Cerebellar cortex (tissue), 1 donor: Measurements from ENCODE around the gene DHRS1.
A peak's percentile ranks its signal among the peaks of the same experiment; 100 is the strongest.

ENCODE experiments used
- DNase-seq: peaks from one replicate; pipeline ENCODE4 v3.0.0-alpha.2; 2015; ENCODE audit warnings: low spot score

The DHRS1 gene

GRCh38 chr14:24299255-24300191, at the start of gene DHRS1, which contains the start of gene NOP9:
Gene DHRS1, minus strand, starts transcription at chr14:24299780. Its CDS starts 674 bp downstream, at chr14:24299106.
Gene NOP9, plus strand, starts transcription at chr14:24299850. Its CDS starts 105 bp downstream, at chr14:24299955.
- peak; percentile 88 for DNase-seq

GRCh38 chr14:24348186-24348585, 48.6 kb upstream of the DHRS1 start:
- no peak for DNase-seq

DNA sequence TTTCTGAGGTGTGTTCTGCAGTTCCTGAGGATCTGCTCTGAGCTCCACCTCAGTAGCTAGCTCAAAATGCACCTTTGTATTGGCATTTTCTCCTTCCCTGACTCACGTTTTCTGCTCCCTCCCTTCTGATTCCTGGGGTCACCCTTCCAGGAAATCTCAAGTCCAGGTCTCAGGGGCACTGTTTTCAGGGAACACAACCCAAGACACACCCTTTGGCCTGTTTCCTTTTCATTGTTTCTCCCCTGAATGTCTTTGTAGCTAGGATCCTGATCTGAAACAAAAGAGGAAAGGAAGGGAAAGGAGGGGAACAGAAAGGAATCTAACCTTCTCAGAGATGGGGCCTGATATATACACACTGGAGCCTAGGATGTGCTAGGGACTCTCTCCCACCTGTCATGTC, 47.6 kb upstream of the DHRS1 start:
- no peak for DNase-seq

DNA sequence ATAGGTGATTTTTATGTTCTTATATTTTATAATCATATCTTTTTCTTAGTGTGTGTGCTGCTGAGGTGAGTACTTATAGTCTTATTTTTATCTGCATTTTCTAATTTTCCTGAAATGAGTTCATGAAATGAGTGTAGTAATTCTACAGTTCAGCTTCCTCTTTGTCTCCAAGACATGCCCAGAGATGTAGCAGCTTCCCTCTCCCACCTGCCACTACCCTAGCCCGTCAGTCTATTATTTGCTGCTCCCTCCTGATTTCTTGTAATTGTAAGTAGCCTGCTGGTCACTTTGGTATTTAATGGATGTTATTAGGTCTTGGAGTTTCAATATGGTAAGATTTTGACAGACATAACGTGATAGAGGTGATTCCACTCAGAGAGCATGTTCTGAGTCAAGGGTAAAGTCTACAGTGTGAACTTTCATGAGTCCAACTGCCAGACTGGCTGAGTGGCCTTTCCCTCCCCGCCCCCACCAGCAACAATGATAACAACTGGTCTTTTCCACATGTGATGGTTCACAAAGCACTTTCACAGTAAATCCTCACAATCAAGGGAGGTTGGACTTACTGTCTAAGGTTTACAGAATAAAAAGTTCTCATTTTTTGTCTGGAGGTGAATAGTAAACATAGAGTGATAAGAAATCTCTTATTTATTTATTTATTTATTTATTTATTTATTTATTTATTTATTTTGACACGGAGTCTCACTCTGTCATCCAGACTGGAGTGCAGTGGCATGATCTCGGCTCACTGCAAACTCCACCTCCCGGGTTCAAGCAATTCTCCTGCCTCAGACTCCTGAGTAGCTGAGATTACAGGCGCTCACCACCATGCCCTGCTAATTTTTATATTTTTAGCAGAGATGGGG, 44.4 kb upstream of the DHRS1 start:
- no peak for DNase-seq

DNA sequence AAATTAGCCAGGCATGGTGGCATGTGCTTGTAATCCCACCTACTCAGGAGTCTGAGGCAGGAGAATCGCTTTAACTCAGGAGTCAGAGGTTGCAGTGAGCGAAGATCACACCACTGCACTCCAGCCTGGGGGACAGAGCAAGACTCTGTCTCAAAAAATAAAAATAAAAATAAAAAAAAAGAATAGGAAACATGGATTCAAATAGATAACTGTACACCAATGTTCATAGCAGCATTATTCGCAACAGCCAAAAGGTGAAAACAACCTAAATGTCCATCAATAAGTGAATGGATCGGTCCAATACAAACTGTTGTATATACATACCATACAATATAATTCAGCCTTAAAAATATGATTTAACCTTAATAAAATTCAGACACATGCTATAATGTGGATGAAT, 43.3 kb upstream of the DHRS1 start:
- no peak for DNase-seq

- DNase-seq, result no peak
These were observed 41.0 kb upstream of the DHRS1 start for GRCh38 chr14:24340606-24341005.

GRCh38 chr14:24339284-24340151, 39.9 kb upstream of the DHRS1 start, which contains the start of gene RIPK3:
Gene RIPK3, minus strand, starts transcription at chr14:24339991. Its CDS starts 165 bp downstream, at chr14:24339826.
- no peak for DNase-seq

GRCh38 chr14:24338843-24339242, 39.3 kb upstream of the DHRS1 start:
- no peak for DNase-seq

DNA sequence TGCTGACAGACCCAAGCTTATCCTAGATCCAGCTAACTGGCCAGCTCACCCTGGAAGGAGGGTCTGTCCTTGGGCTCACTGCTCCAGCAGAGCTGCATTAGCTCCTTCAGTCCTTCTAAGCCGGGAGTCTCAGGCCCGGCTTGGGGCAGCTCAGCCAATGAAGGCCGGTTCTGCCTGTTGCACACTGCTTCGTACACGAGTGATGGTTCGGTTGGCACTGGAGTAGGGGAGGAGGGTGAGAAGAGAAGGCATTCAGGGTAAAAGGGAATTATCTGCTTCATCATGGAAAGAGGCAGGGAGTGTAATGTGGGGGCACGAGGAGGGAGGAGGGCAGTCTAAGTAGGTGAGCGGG, 38.2 kb upstream of the DHRS1 start:
- DNase-seq, result no peak

- no peak for DNase-seq
These were observed 37.7 kb upstream of the DHRS1 start for GRCh38 chr14:24337144-24337823.

- DNase-seq, result no peak
These were observed 36.0 kb upstream of the DHRS1 start for GRCh38 chr14:24335461-24336171.

GRCh38 chr14:24334431-24335291, 35.1 kb upstream of the DHRS1 start, which contains the start of gene ADCY4:
Gene ADCY4, minus strand, starts transcription at chr14:24335071. Its CDS starts 419 bp downstream, at chr14:24334652.
- DNase-seq, result no peak

GRCh38 chr14:24332268-24332993, 32.9 kb upstream of the DHRS1 start:
- peak; percentile 56 for DNase-seq

DNA sequence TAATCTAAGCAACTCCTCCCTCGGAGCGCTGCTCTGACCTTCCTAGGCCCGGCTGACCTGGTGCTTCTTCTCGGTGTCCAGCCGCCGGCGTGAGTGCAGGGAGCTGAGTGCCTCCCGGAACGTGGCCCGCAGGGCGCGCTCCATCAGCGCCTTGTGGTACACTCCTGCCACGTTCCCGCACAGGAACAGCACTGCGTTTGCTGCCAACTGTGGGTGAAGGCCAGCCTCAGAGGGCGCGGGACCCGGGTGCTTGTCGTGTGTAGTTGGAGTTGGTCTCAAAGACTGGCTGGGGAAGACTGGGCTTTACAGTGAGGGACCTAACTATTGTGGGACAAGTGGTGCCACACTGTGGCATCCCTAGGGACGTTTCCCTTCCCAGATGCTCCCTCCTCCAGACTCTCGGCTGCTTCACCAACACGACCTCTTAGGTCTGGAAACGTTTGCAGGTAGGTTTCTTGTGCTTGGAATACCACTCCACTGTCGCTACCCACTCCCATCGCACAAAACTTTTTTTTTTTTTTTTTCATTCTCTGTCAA, 32.2 kb upstream of the DHRS1 start:
- no peak for DNase-seq

DNA sequence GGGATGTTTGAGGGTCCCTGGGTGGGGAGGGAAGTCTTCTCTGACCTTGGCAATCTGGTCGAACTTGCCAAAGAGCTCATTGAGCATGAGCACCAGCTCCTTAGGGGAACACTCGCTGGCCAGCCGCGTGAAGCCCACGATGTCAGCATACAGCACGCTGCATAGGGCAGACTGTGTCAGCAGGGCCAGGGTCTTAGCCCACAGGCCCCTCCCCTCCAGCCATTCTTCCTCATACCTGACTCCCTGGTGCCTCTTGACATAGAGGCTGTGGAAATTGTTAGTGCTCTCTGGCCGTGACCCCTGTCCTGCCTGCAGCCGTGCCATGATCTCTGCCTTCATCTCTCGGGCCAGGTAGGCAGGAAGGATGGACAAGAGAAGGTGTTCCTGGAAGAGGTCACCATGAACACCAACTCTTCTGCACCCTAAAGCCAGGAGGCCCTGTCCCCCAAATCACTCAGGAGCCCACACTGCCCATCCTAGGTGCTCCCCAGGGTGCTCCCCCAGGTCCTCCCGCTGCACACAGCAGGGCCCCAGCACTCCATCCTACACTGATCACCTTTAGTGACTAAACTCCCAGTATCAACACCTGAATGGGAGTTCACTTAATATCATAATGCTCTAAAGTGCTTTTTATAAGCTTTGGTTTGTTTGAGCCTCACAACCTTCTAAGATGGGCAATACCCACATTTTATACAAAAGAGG, 31.5 kb upstream of the DHRS1 start:
- no peak for DNase-seq

DNA sequence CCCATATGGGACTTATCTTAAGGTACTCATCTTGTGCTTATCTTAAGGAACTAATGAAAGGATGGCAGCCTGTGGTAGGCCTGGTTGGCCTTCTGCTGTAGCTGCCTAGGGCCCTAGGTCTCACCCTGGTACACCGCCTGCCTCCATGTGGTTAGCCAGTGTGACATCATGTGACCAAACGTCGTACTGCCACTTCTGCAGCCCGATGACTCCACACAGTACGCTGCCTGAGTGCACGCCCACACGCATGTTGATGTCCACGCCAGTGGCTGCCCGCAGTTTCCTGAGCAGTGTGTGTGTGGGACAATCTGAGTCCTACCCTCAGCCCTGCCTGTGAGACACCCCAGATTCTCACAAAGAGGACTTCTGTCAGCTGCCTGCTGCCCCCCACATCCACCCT, 30.2 kb upstream of the DHRS1 start:
- DNase-seq, result no peak

DNA sequence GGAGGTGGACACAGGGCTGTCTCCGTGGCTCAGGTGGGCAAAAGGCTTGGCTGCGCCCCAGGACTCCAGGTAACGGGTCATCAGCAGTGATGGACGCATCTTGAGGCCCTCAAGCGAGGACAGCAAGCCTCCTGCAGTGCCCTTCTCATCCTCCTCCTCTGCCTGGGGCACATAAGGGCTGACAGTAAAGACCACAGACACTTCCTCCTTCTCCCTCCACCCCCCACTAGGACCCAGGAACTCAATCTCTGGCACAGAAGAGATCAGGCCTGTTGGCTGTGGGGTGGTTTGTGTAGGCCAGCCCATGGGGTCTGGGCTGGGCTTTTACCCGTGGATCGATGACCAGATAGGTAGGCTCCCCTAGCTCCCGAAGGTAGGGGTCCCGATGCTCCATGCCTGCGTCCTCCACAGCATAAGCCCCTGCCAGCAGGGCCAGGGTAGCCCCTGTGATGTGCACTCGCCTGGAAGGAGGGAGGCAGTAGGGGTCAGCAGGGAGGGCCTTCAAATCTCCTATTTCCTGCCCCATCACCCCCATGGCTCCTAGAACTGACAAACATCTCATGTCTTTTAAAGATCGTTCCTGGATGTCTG, 29.6 kb upstream of the DHRS1 start:
- DNase-seq, result no peak
